Measurements from ENCODE around the gene SFPQ. TPM values are rescaled to one million over a fixed set of nuclear protein-coding genes. Genes with fewer than 3 reads are reported as not detected.

SFPQ gene
- total RNA-seq, 1 donor: 510 TPM

DNA sequence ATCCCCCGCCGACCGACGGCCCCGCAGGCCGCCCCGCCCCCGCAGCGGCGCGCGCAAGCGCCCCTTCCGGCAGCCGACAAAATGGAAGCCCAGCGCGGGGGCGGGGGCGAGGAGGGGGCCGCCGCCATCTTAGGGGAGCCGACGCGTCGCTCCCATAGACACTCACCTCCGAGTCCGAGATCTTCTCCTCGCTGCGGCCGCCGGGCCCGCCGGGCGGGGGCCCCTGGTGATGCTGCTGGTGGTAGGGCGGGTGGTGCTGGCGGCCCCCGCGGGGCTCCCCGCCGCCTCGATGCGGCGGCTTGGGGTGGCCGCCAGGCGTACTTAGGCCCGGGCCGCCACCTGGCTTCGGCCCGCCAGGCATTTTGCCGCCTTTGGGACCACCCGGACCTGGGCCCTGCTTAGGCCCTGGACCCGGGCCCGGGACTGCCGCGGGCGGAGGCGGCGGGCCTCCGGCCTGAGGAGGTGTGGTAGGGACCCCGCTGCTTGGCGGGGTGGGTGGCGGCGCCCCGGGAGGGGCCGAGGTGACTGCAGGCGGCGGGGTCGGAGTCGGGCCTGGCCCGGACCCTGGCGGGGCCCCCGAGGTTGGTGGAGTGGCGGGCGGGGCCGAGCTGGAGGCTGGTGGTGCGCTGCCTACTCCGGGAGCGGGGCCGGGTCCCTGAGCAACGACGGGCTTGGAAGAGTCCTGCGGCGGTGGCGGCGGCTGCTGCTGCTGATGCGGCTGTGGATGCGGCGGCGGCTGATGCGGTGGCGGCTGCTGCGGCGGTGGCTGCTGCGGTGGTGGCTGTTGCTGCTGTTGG lies 691 bp downstream of the SFPQ start:
- H3K9me3 ChIP-seq (ENCODE audit: low read depth, low read length): no peaks in the 10 kb centered on the region
- H3K4me3 ChIP-seq (ENCODE audit: low read length): peak overlapping the region; percentile 99
- no peaks in the 10 kb centered on the region for H3K27me3 ChIP-seq (ENCODE audit: insufficient read depth, low read length)
- H3K4me1 ChIP-seq (ENCODE audit: insufficient read depth, low read length): peaks cover 51% of the 10 kb centered on the region

DNA sequence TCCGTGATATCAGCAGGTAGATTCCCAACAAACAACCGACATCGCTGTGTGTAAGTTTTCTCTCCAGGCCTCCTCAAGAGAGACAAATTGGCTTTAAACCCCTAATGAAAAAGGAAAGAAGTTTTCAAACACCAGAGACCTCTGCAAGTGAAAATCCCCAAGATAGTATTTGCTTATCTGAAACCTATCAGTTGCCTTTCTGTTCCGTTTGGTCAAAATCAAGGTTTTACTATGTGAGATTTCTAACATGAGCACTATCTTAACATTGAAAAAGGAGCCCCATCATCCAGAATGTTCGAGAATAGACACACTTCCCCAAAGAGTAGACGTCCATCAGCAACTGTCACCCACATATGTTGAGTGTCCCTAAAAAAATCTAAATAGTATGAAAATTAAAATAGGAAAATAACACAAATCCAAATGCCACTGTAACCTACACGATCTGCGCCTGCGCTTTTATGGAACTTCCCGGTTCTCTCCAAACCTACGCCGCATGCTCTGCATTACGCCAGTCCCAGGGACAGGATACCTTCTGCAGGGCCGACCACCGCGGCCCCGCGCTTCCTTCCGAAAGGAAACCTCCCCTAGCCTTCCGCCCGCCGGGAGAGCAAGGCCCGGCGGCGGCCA lies 1.4 kb downstream of the SFPQ start:
- no peaks in the 10 kb centered on the region for H3K9me3 ChIP-seq (ENCODE audit: low read depth, low read length)
- no peaks in the 10 kb centered on the region for H3K27me3 ChIP-seq (ENCODE audit: insufficient read depth, low read length)
- H3K4me3 ChIP-seq (ENCODE audit: low read length): peak overlapping the region; percentile 99
- peaks cover 56% of the 10 kb centered on the region for H3K4me1 ChIP-seq (ENCODE audit: insufficient read depth, low read length)

DNA sequence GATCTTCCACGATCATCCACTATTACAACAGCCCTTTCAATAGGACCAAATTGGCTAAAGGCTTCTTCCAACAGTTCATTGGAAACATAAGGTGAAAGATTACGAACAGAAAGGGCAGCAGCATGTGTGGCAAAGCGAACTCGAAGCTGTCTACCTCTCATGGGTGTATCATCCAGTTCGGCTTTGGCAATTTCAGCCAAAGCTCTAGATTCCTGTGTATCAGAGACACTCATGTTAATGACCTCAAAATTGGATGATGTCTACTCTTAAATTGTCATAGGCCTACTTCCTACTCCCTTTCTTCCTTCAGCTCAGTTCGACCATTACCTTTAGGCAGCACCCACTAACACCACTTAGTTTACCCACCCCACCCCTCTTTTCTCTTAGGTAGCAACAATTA lies 2.2 kb downstream of the SFPQ start:
- Histone ChIP-seq H3K9me3 (ENCODE audit: low read depth, low read length) (no peaks in the 10 kb centered on the region), H3K27me3 (ENCODE audit: insufficient read depth, low read length) (no peaks in the 10 kb centered on the region), H3K4me3 (ENCODE audit: low read length) (peak overlapping the region; percentile 99), H3K4me1 (ENCODE audit: insufficient read depth, low read length) (peaks cover 63% of the 10 kb centered on the region)

DNA sequence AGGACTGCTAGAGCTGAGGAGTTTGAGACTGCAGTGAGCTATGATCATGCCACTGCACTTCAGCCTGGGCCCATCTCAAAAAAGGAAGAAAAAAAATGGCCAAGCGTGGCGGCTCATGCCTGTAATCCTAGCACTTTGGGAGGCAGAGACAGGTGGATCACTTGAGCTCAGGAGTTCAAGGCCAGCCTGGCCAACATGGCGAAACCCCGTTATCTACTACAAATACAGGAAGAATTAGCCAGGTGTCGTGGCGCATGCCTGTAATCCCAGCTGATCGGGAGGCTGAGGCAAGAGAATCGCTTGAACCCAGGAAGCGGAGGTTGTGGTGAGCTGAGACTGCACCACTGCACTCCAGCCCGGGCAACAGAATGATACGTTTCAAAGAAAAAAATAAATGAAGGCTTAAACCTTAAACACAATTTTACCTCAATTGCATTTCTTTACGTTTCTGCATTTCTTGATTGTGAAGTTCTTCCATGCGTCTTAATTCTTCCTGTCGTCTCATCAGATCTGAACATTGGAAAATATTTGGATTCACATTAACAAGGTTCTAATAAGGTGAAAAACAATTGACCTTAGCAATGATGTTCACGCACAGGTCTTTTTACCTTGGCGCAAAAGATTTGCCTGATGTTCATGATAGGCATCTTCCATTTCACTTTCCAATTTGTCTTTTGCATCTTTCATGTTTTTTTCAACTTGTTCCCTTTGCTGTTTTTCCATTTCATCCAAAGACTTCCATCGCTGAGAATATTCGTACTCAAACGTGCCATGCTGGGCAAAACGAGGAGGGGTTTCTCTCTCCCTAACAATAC lies 4.2 kb downstream of the SFPQ start:
- Histone ChIP-seq H3K4me3 (ENCODE audit: low read length) (no peak overlapping the region), H3K4me1 (ENCODE audit: insufficient read depth, low read length) (peaks cover 61% of the 10 kb centered on the region), H3K9me3 (ENCODE audit: low read depth, low read length) (no peaks in the 10 kb centered on the region), H3K27me3 (ENCODE audit: insufficient read depth, low read length) (no peaks in the 10 kb centered on the region)

- Histone ChIP-seq H3K9me3 (ENCODE audit: low read depth, low read length) (no peaks in the 10 kb centered on the region), H3K4me3 (ENCODE audit: low read length) (no peak overlapping the region), H3K4me1 (ENCODE audit: insufficient read depth, low read length) (peaks cover 55% of the 10 kb centered on the region), H3K27me3 (ENCODE audit: insufficient read depth, low read length) (no peaks in the 10 kb centered on the region)
Measured at GRCh38 chr1:35187816-35188342, 5.1 kb downstream of the SFPQ start.

- Histone ChIP-seq H3K9me3 (ENCODE audit: low read depth, low read length) (no peaks in the 10 kb centered on the region), H3K27me3 (ENCODE audit: insufficient read depth, low read length) (no peaks in the 10 kb centered on the region), H3K4me3 (ENCODE audit: low read length) (no peak overlapping the region), H3K4me1 (ENCODE audit: insufficient read depth, low read length) (peaks cover 52% of the 10 kb centered on the region)
Measured at GRCh38 chr1:35186239-35186638, 6.7 kb downstream of the SFPQ start.

DNA sequence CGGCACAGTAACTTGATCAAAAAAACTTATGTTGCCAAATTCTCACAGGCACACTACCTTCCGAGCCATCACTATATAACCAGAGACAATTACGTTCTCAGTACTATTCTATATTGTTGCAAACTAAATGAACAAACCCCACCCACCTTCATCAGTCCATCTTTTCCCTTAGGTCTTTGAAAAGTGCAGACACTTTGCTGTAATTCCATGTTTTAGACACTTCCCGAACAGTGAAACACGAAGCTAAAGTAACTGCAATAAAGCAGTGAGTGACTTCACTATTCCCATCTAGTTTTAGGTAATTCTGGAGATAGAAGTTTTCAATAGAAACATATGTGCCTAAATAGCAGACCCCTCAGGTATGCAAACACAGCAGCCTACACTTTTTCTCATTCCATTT lies 7.7 kb downstream of the SFPQ start:
- H3K4me3 ChIP-seq (ENCODE audit: low read length): no peak overlapping the region
- H3K4me1 ChIP-seq (ENCODE audit: insufficient read depth, low read length): peaks cover 45% of the 10 kb centered on the region
- H3K9me3 ChIP-seq (ENCODE audit: low read depth, low read length): no peaks in the 10 kb centered on the region
- no peaks in the 10 kb centered on the region for H3K27me3 ChIP-seq (ENCODE audit: insufficient read depth, low read length)

- no peak overlapping the region for H3K4me3 ChIP-seq (ENCODE audit: low read length)
- H3K9me3 ChIP-seq (ENCODE audit: low read depth, low read length): no peaks in the 10 kb centered on the region
- peaks cover 40% of the 10 kb centered on the region for H3K4me1 ChIP-seq (ENCODE audit: insufficient read depth, low read length)
- H3K27me3 ChIP-seq (ENCODE audit: insufficient read depth, low read length): no peaks in the 10 kb centered on the region
Measured at GRCh38 chr1:35184495-35185199, 8.3 kb downstream of the SFPQ start.

DNA sequence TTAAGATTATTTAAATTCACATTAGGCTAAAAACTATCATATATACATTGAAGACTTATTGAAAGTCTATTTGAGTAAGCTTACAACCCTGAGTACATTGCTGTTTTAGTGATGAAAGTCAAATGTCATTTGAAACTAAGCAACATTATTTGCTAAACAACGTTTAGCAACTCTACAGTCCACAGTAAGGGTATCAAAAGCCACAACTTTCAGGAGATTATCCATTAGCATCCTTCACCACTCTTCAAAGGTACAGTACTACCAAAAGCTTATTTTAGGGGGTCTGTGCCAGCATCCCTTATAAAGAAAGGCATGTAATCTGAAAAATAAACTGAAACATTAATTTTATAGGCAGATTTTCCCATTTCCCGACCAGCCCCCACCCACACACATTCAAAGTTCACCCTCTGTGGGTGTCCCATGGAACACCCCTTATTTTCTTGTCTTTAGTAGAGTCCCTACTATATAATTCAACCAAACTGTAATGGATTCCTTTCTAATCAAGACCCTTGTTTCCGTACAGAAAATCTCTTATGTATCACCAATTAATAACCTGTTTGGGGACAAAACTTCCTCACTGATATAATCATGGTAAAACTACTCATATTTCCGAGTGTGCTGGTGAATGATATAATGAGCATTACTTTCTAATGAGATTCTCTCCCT lies 11.0 kb downstream of the SFPQ start:
- Histone ChIP-seq H3K4me1 (ENCODE audit: insufficient read depth, low read length) (peaks cover 18% of the 10 kb centered on the region), H3K4me3 (ENCODE audit: low read length) (no peak overlapping the region), H3K27me3 (ENCODE audit: insufficient read depth, low read length) (no peaks in the 10 kb centered on the region), H3K9me3 (ENCODE audit: low read depth, low read length) (no peaks in the 10 kb centered on the region)

GRCh38 chr1:35180776-35181374 lies 12.1 kb downstream of the SFPQ start:
- Histone ChIP-seq H3K4me3 (ENCODE audit: low read length) (no peak overlapping the region), H3K27me3 (ENCODE audit: insufficient read depth, low read length) (no peaks in the 10 kb centered on the region), H3K4me1 (ENCODE audit: insufficient read depth, low read length) (peaks cover 9% of the 10 kb centered on the region), H3K9me3 (ENCODE audit: low read depth, low read length) (no peaks in the 10 kb centered on the region)

DNA sequence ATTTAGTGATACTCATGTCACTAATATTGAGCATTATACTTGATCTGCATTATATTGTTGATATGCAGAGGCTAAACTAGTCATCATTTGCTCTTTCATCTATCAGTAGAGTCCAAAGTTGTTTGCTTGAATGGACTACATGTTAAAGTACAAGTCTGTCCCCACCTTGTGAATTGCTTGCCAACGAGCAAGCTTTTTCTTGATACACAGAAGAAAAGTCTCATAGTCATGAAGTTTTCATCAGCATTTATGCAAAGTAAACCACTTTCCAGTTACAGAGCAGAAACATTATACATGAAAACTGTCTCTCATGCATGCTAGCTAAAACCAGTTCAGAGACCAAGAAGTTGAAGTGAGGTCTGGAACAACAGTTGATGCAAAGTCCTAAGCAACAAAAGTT lies 13.0 kb downstream of the SFPQ start:
- Histone ChIP-seq H3K4me1 (ENCODE audit: insufficient read depth, low read length) (peaks cover 9% of the 10 kb centered on the region), H3K4me3 (ENCODE audit: low read length) (no peak overlapping the region), H3K9me3 (ENCODE audit: low read depth, low read length) (no peaks in the 10 kb centered on the region), H3K27me3 (ENCODE audit: insufficient read depth, low read length) (no peaks in the 10 kb centered on the region)

DNA sequence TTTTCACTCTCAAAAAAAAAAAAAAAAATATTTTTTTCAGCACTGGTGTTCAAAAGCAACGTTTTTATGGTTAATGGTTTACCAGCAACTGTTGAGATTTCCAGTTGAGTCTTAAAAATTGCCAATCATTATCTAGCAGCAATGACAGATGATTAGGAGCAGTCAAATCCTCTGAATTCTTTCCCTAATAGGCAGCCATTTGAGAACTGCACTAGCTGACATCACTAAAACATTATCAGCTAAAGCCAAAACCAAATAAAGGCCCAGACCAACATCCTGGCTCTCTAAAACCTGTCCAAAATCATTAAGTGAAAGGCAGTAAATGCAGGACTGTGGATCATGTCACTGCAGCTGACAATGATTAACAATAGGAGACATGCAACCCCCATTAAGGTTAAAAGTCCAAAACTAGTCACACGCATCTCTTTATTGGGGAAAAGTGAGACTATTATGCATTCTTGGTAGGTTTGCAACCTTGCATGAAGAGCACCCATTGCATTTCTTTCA lies 14.0 kb downstream of the SFPQ start:
- peaks cover 4% of the 10 kb centered on the region for H3K4me1 ChIP-seq (ENCODE audit: insufficient read depth, low read length)
- H3K9me3 ChIP-seq (ENCODE audit: low read depth, low read length): no peaks in the 10 kb centered on the region
- H3K4me3 ChIP-seq (ENCODE audit: low read length): no peak overlapping the region
- H3K27me3 ChIP-seq (ENCODE audit: insufficient read depth, low read length): no peaks in the 10 kb centered on the region

DNA sequence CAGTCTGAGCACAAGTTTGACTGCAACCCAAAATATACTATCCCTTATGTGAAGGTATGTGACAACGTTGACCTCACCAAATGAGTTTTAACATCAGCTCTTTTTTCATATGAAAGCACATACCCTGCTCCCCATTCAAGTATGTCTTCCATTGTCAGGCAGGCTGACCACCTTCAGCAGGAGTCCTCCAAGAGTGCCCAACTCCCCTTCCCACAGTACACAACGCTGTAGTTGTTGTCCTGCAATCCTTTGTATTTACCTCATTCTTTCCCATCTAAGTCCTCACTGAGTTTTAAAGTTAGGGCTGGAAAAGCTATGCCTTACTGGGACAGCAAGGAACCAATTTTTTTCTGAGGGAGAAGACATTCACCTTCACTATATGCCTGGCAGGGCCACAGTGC lies 14.7 kb downstream of the SFPQ start:
- no peaks in the 10 kb centered on the region for H3K27me3 ChIP-seq (ENCODE audit: insufficient read depth, low read length)

More for the DNA sequence above, 14.7 kb downstream of the SFPQ start:
- peaks cover 4% of the 10 kb centered on the region for H3K4me1 ChIP-seq (ENCODE audit: insufficient read depth, low read length)
- no peak overlapping the region for H3K4me3 ChIP-seq (ENCODE audit: low read length)
- H3K9me3 ChIP-seq (ENCODE audit: low read depth, low read length): no peaks in the 10 kb centered on the region

Measured in mononuclear cell (primary cell).